GM10847 (cell line): ENCODE results near the gene ZMYND8.

Experiments used
- POLR2A ChIP-seq: IDR thresholded peaks from 2 replicates; pipeline ENCODE4 v1.6.1; 2011; ENCODE audit not compliant: insufficient read length; ENCODE audit errors: extremely low read depth

Gene ZMYND8

DNA sequence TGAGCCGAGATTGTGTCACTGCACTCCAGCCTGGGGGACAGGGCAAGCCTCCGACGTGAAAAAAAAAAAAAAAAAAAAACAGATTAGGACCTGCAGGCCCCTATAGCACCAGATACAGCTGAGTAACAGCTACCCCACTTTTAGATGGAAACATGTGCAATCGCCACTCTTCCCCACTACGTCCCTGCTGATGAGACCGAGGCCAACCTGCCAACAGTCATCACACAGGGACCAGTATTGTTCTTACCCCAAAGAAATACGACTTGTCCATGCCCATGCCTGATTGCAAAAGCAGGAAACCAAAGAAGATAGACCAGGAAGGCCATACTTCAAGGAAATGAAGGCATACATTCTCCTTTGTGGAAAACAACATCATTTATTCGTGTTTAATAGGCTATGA is 45.8 kb downstream of the ZMYND8 start:
- TF ChIP-seq POLR2A, result no peak

DNA sequence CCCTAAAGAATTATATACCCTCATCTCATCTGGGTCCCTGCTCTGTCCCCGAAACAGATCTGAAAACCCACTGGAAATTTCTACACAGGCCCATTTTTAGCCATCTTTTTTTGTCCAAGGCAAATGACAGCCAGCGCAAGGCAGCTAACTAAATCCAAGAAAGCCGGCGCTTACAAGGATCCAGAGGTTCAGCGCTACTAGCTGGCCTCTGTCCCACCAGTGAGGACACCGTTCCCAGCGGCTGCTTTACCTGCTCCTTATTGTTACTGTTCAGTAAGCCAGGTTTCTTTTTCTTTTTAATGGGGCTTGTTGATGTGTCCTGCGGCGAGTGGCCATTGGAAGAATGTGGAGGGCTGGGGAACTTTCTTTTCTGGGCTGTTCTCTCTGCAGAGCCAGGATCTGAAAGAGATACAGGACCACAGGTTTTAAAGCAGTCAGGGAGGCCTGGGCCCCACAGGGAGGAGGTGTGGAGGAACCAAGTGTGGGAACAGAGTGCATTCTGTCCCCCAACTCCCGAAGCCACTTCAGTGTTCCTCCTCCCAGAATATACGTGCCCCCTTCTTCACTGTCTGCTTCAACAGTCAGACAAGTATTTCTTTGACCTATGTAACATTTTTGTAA is 46.6 kb downstream of the ZMYND8 start:
- no peak for TF ChIP-seq POLR2A

DNA sequence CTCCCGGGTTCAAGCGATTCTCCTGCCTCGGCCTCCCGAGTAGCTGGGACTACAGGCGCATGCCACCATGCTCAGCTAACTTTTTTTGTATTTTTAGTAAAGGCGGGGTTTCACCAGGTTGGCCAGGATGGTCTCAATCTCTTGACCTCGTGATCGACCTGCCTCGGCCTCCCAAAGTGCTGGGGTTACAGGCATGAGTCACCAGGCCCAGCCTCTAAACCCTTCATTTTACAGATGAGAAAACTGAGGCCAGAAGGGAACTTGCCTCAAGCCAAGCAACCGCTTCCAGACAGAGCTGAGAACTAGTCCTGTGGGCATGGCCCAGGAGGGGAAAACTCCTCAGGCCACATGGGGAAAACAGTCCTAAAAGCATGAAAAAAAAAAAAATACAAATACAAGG is 47.1 kb downstream of the ZMYND8 start:
- TF ChIP-seq POLR2A, result no peak

DNA sequence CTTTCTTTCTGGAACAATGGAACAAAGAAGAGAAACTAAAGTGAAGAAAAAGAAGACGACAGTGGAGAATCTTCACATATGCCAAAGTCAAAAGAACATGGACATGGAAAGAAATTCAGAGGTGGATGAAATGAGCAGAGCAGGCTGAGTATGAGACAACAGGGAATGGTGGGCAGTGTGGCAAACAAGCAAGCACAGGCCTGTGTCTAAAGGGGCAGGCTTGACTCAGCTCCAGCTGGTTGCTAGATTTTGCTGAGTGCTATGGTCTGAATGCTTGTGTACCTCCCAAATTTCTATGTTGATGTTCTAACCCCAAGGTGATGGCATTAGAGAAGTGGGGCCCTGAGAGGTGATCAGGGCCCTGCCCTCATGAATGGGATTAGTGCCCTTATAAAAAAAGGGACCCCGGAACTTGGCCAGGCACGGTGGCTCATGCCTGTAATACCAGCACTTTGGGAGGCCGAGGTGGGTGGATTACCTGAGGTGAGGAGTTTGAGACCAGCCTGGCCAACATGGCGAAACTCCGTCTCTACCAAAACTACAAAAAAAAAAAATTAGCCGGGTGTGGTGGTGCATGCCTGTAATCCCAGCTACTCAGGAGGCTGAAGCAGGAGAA is 49.6 kb downstream of the ZMYND8 start:
- TF ChIP-seq POLR2A, result no peak

DNA sequence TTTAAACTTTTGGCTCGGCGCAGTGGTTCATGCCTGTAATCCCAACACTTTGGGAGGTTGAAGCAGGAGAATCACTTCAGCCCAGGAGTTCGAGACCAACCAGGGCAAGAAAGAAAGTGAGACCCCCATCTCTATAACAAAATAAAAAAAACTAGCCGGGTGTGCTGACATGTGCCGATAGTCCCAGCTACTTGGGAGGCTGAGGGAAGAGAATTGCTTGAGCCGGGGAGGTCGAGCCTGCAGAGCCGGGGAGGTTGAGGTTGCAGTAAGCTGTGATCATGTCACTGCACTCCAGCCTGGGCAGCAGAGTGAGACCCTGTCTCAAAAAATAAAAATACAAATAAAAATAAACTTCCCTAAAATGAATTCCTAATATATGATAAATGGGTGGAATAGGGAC is 50.4 kb downstream of the ZMYND8 start:
- TF ChIP-seq POLR2A, result no peak

DNA sequence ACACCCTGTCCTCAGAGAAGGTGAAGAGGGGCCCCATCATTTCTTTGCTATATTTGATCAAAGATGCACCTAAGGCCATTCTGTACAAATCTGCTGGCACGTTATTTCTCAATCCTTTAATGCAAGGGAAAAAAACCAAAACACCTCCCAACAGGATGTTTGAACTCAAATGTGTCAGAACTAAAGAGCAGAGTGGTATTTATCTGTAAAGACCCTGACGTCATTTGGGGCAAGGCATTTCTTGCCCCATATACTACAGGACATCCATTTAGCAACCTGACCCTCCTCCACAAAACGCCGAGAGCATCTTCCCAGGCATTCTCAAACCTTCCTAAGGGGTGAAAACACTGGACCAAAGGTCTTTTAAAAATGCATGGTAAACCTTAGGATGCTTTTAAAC is 50.8 kb downstream of the ZMYND8 start:
- TF ChIP-seq POLR2A, result no peak

DNA sequence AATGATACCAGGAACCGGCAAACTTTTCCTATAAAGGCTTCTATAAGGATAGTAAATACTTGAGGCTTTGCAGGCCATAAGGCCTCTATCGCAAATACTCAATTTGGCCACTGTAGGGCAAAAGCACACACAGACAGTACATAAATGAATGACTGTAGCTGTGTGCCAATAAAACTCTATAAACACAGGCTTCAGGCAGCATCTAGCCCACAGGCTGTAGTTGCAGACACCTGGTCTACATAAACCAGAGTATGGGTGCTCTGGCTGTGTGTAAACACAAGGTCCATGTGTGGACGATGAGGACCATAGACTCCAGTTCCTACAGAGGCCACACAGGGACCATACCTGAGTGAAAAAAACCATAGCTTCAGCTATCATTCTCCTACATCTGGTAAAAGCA is 52.2 kb downstream of the ZMYND8 start:
- no peak for TF ChIP-seq POLR2A

DNA sequence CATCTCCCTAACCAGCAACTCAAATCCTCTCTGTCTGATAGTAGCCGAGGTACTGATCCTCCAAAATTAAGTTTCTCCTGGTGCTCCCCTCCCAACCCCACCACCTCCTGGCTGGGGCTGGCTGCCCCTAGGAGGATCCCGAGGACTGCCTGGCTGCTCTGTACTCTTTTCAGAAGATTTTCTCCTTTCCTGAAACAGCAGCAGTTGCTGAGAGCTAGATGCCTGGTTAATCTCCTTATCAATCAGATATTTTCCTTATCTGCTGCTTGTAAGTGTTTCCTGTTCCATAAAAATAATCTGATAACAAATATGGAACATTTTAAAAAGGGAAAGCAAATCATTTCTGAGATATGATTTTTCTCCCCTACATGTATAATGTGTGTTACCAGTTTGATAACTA is 52.8 kb downstream of the ZMYND8 start:
- TF ChIP-seq POLR2A, result no peak

DNA sequence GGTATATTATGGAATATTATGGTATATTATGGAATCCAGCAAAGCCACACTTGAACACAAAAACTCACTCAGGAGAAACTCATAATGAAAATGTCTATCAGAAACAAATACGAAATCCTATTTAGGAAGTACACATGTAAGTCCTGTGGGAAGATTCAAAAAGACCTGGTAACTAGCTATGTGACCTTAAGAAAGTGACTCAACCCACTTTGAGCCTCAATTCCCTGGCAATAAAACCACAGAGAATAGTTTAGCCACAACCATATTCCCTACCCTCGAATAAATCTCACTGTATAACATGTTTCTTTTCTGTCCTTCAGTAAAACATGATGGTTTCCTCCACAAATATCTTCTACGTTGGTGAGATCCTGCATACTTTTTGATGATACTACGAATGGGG is 56.4 kb downstream of the ZMYND8 start:
- TF ChIP-seq POLR2A, result no peak

DNA sequence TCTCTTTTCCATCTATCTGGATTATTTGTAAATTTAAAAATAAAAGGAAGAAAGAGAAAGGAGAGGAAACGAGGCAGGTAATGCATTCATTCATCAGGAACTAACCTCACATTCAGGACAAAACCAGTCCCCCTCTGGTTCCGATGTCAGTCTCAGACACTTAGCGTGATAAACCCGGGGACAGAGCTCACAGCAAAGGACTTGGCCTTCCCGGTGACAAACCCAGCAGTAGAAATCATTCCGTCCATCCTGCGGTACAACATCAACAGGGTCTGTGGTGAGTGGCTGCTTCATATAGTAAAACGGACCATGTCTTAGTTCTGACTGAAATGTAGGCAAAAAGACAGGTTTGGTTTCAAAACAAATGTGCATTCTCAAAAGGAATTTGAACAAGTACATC is 57.9 kb downstream of the ZMYND8 start:
- TF ChIP-seq POLR2A, result no peak

DNA sequence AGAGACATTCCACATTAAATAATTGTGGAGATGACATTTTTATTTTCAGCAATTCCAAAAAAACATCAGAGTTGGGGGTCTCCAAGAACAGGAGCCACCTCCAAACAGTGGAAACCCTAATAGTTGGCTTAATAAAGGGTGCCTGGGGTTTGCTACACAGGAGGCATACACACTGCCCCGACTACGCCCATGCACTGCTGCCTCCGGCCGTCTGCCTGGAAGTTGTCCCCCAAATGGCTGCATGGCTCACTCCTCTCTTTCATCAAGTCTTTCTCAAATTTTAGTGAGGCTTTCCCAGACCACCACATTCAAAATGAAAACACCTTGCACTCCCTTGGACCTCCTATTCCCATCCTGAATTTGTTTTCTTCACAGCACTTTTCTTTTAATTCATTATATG is 58.8 kb downstream of the ZMYND8 start:
- no peak for TF ChIP-seq POLR2A

DNA sequence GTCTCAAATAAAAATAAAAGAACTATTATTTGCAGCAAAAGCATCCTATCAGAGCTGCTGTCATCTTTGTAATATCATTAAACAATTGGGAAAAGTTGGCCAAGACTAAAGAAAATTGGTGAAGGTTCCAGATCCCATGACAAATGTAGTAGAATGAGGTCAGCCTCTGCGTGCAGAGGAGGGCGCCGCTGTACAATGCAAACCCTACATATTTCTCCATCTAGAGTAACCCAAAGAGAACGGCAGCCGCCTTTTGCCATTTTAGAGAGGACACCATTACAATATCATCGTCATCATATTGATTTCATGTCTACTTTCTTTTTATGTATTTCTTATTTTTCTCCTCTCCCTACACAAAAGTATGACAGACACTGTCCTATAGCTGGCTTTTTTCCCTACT is 59.5 kb downstream of the ZMYND8 start:
- TF ChIP-seq POLR2A, result no peak

DNA sequence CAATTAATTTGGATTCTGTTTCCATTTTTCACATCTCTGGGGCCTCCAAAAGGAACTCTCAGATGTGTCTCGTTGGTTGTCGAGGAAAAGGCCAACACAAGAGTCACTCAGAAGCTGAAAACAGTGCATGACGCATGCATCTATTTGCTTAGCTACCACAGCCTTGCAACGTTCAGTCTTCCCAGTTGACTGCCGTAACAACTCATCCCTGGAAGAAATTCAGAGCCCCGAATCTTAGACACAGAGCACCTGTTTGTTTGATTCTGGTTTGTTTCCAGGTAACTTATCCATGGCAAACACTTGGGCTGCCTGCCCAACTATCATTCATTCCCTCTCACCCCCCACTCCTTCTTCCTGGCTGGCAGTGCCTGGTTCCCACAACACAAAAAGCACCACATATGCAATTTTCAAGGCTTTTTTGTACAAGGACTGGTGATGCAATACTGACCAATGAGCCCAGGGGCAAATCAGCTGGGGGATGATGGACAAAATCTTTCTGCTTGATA is 60.5 kb downstream of the ZMYND8 start:
- no peak for TF ChIP-seq POLR2A

DNA sequence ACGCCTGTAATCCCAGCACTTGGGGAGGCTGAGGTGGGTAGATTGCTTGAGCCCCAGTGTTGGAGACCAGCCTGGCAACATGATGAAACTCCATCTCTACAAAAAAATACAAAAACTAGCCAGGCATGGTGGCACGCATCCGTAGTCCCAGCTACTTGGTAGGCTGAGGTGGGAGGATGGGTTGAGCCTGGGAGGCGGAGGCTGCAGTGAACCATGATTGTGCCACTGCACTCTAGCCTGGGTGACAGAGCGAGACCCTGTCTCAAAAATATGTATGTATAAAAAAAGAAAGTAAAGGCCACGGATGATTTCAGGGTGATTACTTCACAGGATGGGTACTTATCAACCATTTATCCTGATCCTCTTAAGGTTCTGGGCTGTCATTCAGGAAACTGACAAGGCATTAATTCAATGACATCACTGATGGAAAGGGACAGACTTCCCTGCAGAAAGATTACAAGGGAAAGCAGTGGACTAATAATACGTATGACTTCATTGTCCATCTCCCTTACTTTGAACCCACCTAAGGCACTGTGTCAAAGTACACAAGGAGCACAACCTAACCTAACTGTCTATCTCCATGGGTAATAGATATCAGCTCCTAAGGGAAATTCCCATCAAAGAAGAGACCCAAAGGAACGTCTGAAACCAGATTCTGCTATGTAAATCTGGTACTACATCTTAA is 61.2 kb downstream of the ZMYND8 start:
- TF ChIP-seq POLR2A, result no peak

DNA sequence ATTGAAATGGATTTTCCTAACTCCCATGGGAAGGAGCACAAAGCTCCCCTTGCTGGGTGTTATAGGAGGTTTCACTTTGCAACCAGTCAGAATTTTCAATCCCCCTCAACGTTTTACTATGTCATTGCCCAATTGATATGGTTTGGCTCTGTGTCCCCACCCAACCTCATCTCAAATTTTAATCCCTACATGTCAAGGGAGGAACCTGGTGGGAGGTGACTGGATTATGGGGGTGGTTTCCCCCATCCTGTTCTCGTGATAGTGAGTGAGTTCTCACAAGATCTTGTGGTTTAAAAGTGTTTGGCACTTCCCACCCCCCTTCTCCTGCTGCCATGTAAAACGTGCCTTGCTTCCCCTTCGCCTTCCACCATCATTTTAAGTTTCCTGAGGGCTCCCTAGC is 62.9 kb downstream of the ZMYND8 start:
- no peak for TF ChIP-seq POLR2A

DNA sequence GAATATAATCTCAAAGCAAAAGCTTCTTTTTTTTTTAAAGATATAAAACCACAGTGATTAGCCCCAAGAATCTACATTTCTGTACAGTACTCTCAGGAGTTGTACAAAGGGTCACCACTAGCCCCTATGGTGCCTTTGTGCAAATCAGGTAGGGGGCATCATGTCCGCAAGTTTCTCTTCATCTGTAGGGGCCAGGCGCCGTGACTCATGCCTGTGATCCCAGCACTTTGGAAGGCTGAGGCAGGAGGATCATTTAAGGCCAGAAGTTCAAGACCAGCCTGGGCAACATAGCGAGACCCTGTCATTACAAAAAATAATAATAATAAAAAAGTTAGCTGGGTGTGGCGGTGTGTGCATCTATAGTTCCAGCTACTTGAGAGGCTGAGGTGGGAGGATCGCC is 63.9 kb downstream of the ZMYND8 start:
- TF ChIP-seq POLR2A, result no peak
